ENCODE measurements around the gene PCDH15.

GRCh38 chr10:54708021-54708420 is 93.0 kb downstream of the PCDH15 start:
- TF ChIP-seq CTCF (IDR thresholded peaks at IDR 0.05; ENCODE audit: insufficient read depth, low read depth, low read length) (no peak), EZH2 (IDR thresholded peaks at IDR 0.05; ENCODE audit: insufficient read depth, low read length) (no peak)
